Measurements from ENCODE around the gene MARCKSL1. TPM values are rescaled to one million over a fixed set of nuclear protein-coding genes. Genes with fewer than 3 reads are reported as not detected.

Gene MARCKSL1
- total and polyA plus RNA-seq, 2 of the 13 experiments (the other 11 are each of a cell fraction or from before 2014, with no cell fraction given): 81.9 to 155 TPM

DNA sequence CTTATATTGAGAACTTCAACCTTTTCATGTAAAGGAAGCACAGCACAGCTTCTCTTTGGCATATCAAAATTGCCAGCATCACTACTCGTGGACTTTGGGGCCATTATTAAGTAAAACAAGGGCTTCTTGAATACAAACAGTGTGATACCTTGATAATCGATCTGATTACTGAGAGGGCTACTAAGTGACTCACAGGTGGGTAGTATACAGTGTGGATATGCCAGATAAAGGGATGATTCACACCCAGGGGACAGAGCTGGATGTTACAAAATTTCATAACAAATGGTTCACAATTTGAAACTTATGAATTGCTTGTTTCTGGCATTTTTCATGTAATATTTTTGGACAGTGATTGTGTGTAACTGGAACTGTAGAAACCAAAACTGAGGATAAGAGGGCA, 28.7 kb downstream of the MARCKSL1 start (continued):
- TF ChIP-seq PATZ1 (CRISPR knock-in tag; IDR thresholded peaks at IDR 0.05) (no peak), ZBTB8A (CRISPR knock-in tag; IDR thresholded peaks at IDR 0.05; ENCODE audit: borderline replicate concordance, low read depth) (no peak), ZNF782 (CRISPR knock-in tag; IDR thresholded peaks at IDR 0.05; ENCODE audit: borderline replicate concordance) (no peak)

GRCh38 chr1:32305310-32305709, 30.7 kb downstream of the MARCKSL1 start:
- intact Hi-C loops (cut with micrococcal nuclease; ENCODE audit: unreplicated experiment): no loop called here
- ChIA-PET POLR2A (no interaction called here), CTCF (ENCODE audit: low intra/inter-chr PET ratio, low total read pairs) (no interaction called here)
- no peak overlapping the region for H3K27ac ChIP-seq (ENCODE audit: extremely low read length, insufficient read depth, low read length)
- 100% methylated on average over 2 of the region's 2 CpGs for WGBS (ENCODE audit: low lambda C conversion rate)
- H3K27me3 ChIP-seq (ENCODE audit: control insufficient read depth in 1 of 2, insufficient read depth in 2 of 2, low read length in 2 of 2): no peaks in the 10 kb centered on the region
- in situ Hi-C loops (cut with HindIII; ENCODE audit: extremely low pct_ligation_motif_present, low pct_unique_long_range_greater_than_20kb): no loop called here
- BruUV-seq (replicated peaks): no TSS peak
- H3K36me3 ChIP-seq (replicated peaks in 1 of 2; ENCODE audit: control insufficient read depth in 1 of 2, insufficient read depth in 2 of 2, low read length in 2 of 2): peaks cover 12 to 48% of the 10 kb centered on the region in 2 experiments; a peak in 4 of 5 replicates
- H3K9ac ChIP-seq (ENCODE audit: insufficient read depth, low read depth, low read length): no peak overlapping the region
- H3K9me3 ChIP-seq (ENCODE audit: low read length): no peaks in the 10 kb centered on the region
- H4K20me1 ChIP-seq (ENCODE audit: insufficient read depth, low read length): no peaks in the 10 kb centered on the region
- TF ChIP-seq ZNF7 (CRISPR knock-in tag; IDR thresholded peaks at IDR 0.05): peak; percentile 96
- TF ChIP-seq ZNF101 (CRISPR knock-in tag; IDR thresholded peaks at IDR 0.05; ENCODE audit: borderline replicate concordance, low read depth): no peak
- no peak overlapping the region for H3K4me3 ChIP-seq (replicated peaks in 1 of 3; ENCODE audit: insufficient read depth in 1 of 3, low read depth in 2 of 3, low read length in 3 of 3)
- H3K4me2 ChIP-seq (ENCODE audit: low read depth, low read length): no peak overlapping the region
- DNase-seq (ENCODE audit: low spot score) (no peak), FAIRE-seq (no peak), ATAC-seq (no peak)
- H2AFZ ChIP-seq (ENCODE audit: low read length): no peak overlapping the region
- peaks cover 66% of the 10 kb centered on the region for H3K79me2 ChIP-seq (ENCODE audit: insufficient read depth, low read length)
- H3K4me1 ChIP-seq (ENCODE audit: insufficient read depth, low read length): peaks cover 52% of the 10 kb centered on the region

Measured in HepG2 (cell line).